Muscle of leg (tissue), 11 donors: ENCODE data around the gene RANBP3. TPM values are rescaled to one million over a fixed set of nuclear protein-coding genes. Genes with fewer than 3 reads are reported as not detected.
"Not testable (repeated sequence)": the region's sequence is repeated elsewhere in the genome, so short reads cannot be mapped to it uniquely, and the experiment has no call there.

Experiments
- DNase-seq: peaks from one replicate; pipeline ENCODE4 v3.0.0; 2013
- H3K27ac ChIP-seq: one replicate; pipeline ENCODE4 v1.5.1; 2013; ENCODE audit warnings: mild to moderate bottlenecking, low read length, control low read depth
- H3K27me3 ChIP-seq: one replicate; pipeline ENCODE4 v1.6.1; 2013; ENCODE audit warnings: low read length; ENCODE audit not compliant: control insufficient read depth, insufficient read depth
- H3K36me3 ChIP-seq: one replicate; pipeline ENCODE4 v1.6.1; 2013; ENCODE audit warnings: low read length; ENCODE audit not compliant: control insufficient read depth, insufficient read depth
- H3K4me1 ChIP-seq: one replicate; pipeline ENCODE4 v1.6.1; 2013; ENCODE audit warnings: low read length; ENCODE audit not compliant: control insufficient read depth, insufficient read depth
- H3K4me3 ChIP-seq: one replicate; pipeline ENCODE4 v1.5.1; 2013; ENCODE audit warnings: low read length, control low read depth
- H3K9me3 ChIP-seq: replicated peaks from 2 replicates; pipeline ENCODE4 v1.6.1; 2013; ENCODE audit warnings: low read depth, low read length; ENCODE audit not compliant: control insufficient read depth
- WGBS: methylation state at CpG from one replicate; pipeline ENCODE4 v1.1.5; 2013; ENCODE audit warnings: missing lambda C conversion rate; ENCODE audit not compliant: insufficient coverage; 5-methylcytosine and 5-hydroxymethylcytosine counted together
- polyA plus RNA-seq, 8 donors: library from polyadenylated mRNA; unstranded; fragments of 120-200 nt; gene quantifications; one replicate each; pipeline versions ENCODE4 v1.2.1 to v1.2.3, GENCODE V29; 2013; ENCODE audit warnings: inconsistent platforms in 1 of 8, low replicate concordance in 1 of 8; ENCODE audit not compliant: insufficient read length in 8 of 8, insufficient read depth in 1 of 8
- total RNA-seq: library from RNA; stranded (reverse); fragments of 120-200 nt; gene quantifications from one replicate; pipeline ENCODE4 v1.2.4, GENCODE V29; 2013

RANBP3 gene
- total and polyA plus RNA-seq, 9 donors = 29.2 to 52.4 (median 43.6) TPM

DNA sequence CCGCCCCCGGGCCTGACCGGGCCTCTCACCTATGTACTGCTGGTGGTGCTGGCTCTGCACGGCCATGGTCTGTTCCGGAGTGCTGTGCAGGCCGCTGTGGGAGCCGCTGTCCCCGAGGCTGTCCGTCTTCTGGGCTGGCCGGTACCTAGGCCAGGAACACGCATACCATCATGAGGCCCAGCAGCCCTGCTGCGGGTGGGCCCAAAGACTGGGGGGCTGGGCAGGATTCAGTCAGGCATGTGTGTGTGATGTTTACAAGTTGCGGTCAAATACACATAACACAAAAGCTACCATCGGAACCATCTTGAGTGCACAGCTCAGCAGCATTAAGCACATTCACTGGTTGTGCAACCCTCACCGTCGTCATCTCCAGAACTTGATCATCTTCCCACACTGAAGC is 32.2 kb upstream of the RANBP3 start:
- WGBS = 91% methylated on average over 10 of the region's 16 CpGs
- Histone ChIP-seq H3K4me1 (no peaks in the 10 kb centered on the region), H3K4me3 (no peak overlapping the region), H3K36me3 (peaks cover 41% of the 10 kb centered on the region), H3K27ac (no peak overlapping the region), H3K9me3 (no peaks in the 10 kb centered on the region), H3K27me3 (no peaks in the 10 kb centered on the region)
- no peak for DNase-seq

- Histone ChIP-seq H3K27me3 (no peaks in the 10 kb centered on the region), H3K27ac (no peak overlapping the region), H3K9me3 (no peaks in the 10 kb centered on the region), H3K4me3 (no peak overlapping the region), H3K4me1 (no peaks in the 10 kb centered on the region), H3K36me3 (peaks cover 48% of the 10 kb centered on the region)
- 68% methylated on average over 23 of the region's 26 CpGs for WGBS
- no peak for DNase-seq
These were observed 29.9 kb upstream of the RANBP3 start for GRCh38 chr19:6007866-6008265.

- no peaks in the 10 kb centered on the region for H3K4me1 ChIP-seq
- H3K4me3 ChIP-seq = no peak overlapping the region
- H3K27me3 ChIP-seq = no peaks in the 10 kb centered on the region
- no peaks in the 10 kb centered on the region for H3K9me3 ChIP-seq
- H3K27ac ChIP-seq = no peak overlapping the region
- peaks cover 52% of the 10 kb centered on the region for H3K36me3 ChIP-seq
- 92% methylated on average over 20 of the region's 20 CpGs for WGBS
- no peak for DNase-seq
These were observed 29.0 kb upstream of the RANBP3 start for GRCh38 chr19:6006896-6007295.

DNA sequence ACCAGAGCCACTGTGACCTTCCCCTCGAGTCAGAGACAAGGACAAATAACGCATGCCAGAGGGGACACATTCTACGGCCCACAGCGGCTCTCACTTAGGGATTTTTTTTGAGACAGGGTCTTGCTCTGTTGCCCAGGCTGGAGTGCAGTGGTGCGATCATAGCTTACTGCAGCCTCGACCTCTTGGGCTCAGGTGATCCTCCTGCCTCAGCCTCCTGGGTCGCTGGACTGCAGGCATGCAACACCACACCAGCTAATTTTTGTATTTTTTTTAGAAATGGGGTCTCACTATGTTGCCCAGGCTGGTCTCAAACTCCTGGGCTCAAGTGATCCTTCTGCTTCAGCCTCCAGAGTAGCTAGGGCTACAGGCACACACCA is 28.1 kb upstream of the RANBP3 start:
- not testable (repeated sequence) for H3K27ac ChIP-seq, H3K9me3 ChIP-seq, H3K27me3 ChIP-seq, H3K4me3 ChIP-seq, H3K4me1 ChIP-seq, DNase-seq
- 96% methylated on average over 4 of the region's 7 CpGs for WGBS
- peaks cover 53% of the 10 kb centered on the region for H3K36me3 ChIP-seq

- WGBS = 85% methylated on average over 12 of the region's 18 CpGs
- Histone ChIP-seq H3K36me3 (peaks cover 54% of the 10 kb centered on the region), H3K4me3 (no peak overlapping the region), H3K27me3 (no peaks in the 10 kb centered on the region), H3K4me1 (no peaks in the 10 kb centered on the region), H3K9me3 (peaks cover under 1% of the 10 kb centered on the region), H3K27ac (no peak overlapping the region)
- no peak for DNase-seq
These were observed 27.6 kb upstream of the RANBP3 start for GRCh38 chr19:6005321-6006069.

DNA sequence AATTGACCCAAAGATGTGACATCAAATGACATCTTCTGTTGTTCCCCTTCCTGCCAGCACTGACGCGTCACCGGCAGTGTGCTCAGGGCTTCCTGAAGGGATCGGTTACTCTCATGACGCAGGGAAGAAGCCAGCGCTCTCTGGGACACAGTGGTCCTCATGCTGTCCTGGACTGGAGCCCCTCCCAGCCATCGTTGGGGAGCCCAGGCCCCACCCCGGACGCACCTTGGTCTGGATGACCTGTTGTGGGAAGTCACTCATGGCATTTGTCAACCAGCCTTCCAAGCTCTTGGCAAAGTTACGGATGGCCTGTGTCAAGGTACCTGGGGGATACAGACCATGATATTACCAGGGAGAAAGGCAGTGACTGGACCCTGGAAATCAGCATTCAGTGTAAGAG is 26.0 kb upstream of the RANBP3 start:
- DNase-seq = no peak
- H3K4me3 ChIP-seq = no peak overlapping the region
- H3K4me1 ChIP-seq = no peaks in the 10 kb centered on the region
- peaks cover 59% of the 10 kb centered on the region for H3K36me3 ChIP-seq
- no peaks in the 10 kb centered on the region for H3K27me3 ChIP-seq
- 86% methylated on average over 10 of the region's 10 CpGs for WGBS
- H3K27ac ChIP-seq = no peak overlapping the region
- peaks cover 2% of the 10 kb centered on the region for H3K9me3 ChIP-seq

- Histone ChIP-seq H3K27ac (no peak overlapping the region), H3K9me3 (peaks cover 2% of the 10 kb centered on the region), H3K27me3 (no peaks in the 10 kb centered on the region), H3K4me3 (no peak overlapping the region), H3K4me1 (no peaks in the 10 kb centered on the region), H3K36me3 (peaks cover 64% of the 10 kb centered on the region)
- no peak for DNase-seq
- WGBS = 91% methylated on average over 26 of the region's 26 CpGs
These were observed 24.7 kb upstream of the RANBP3 start for GRCh38 chr19:6002591-6002990.

GRCh38 chr19:6000228-6000847 is 22.4 kb upstream of the RANBP3 start:
- Histone ChIP-seq H3K4me1 (no peaks in the 10 kb centered on the region), H3K36me3 (peaks cover 66% of the 10 kb centered on the region), H3K27me3 (no peaks in the 10 kb centered on the region), H3K4me3 (no peak overlapping the region), H3K9me3 (peaks cover 2% of the 10 kb centered on the region), H3K27ac (no peak overlapping the region)
- no peak for DNase-seq
- 100% methylated on average over 2 of the region's 7 CpGs for WGBS

DNA sequence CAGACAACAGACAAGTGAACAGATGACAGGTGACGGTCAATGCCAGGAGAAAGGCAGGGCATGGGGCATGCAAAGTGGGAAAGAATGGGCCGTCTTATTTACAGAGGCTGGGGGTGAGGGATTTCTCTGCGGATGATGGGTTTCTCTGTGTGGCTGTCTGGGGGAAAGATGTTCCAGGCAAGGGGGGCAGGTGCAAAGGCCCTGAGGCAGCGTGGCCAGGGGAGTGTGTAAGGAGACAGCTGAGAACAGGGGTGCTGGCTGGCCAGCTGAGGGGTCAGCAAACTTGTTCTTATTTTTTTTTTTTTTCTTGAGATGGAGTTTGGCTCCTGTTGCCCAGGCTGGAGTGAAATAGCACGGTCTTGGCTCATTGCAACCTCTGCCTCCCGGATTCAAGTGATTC is 21.8 kb upstream of the RANBP3 start:
- Histone ChIP-seq H3K27me3 (no peaks in the 10 kb centered on the region), H3K4me1 (peaks cover 4% of the 10 kb centered on the region), H3K27ac (no peak overlapping the region), H3K36me3 (peaks cover 66% of the 10 kb centered on the region), H3K9me3 (peaks cover 2% of the 10 kb centered on the region), H3K4me3 (no peak overlapping the region)
- 100% methylated on average over 6 of the region's 6 CpGs for WGBS
- no peak for DNase-seq

GRCh38 chr19:5997371-5997770 is 19.4 kb upstream of the RANBP3 start:
- H3K4me1 ChIP-seq = peaks cover 28% of the 10 kb centered on the region
- H3K27me3 ChIP-seq = no peaks in the 10 kb centered on the region
- peaks cover 55% of the 10 kb centered on the region for H3K36me3 ChIP-seq
- no peak overlapping the region for H3K4me3 ChIP-seq
- WGBS = 75% methylated on average over 14 of the region's 17 CpGs
- peaks cover 2% of the 10 kb centered on the region for H3K9me3 ChIP-seq
- no peak overlapping the region for H3K27ac ChIP-seq
- DNase-seq = no peak
